PFSK-1 (cell line): Measurements from ENCODE around the gene OLFM2.

Experiments
- FOXP2 ChIP-seq: optimal IDR thresholded peaks from 2 replicates; pipeline ENCODE3; 2011; ENCODE audit warnings: borderline replicate concordance, control low read depth, inconsistent platforms; ENCODE audit not compliant: insufficient read depth; ENCODE audit errors: extremely low read length, extremely low read depth
- POLR2AphosphoS5 ChIP-seq: IDR thresholded peaks from 2 replicates; pipeline ENCODE4 v1.6.1; 2012; ENCODE audit warnings: low read depth, mild to moderate bottlenecking, control low read depth, low read length, moderate library complexity
- SIN3A ChIP-seq: IDR thresholded peaks from 2 replicates; pipeline ENCODE4 v1.6.1; 2012; ENCODE audit warnings: mild to moderate bottlenecking, low read length, moderate library complexity, borderline replicate concordance; ENCODE audit not compliant: insufficient read depth
- TAF1 ChIP-seq: IDR thresholded peaks from 2 replicates; pipeline ENCODE4 v1.6.1; 2012; ENCODE audit warnings: low read length, control low read depth, borderline replicate concordance; ENCODE audit not compliant: insufficient read depth

GRCh38 chr19:9936326-9937000 is at the start of gene OLFM2:
- TF ChIP-seq SIN3A, result no peak
- no peak for TF ChIP-seq TAF1
- no peak for TF ChIP-seq POLR2AphosphoS5
- TF ChIP-seq FOXP2, result no peak
